PFSK-1 (cell line): ENCODE measurements around the gene STK39.

ENCODE experiments used
- POLR2AphosphoS5 ChIP-seq: IDR thresholded peaks from 2 replicates; pipeline ENCODE4 v1.6.1; 2012; ENCODE audit warnings: low read depth, mild to moderate bottlenecking, control low read depth, low read length, moderate library complexity
- TAF1 ChIP-seq: IDR thresholded peaks from 2 replicates; pipeline ENCODE4 v1.6.1; 2012; ENCODE audit warnings: low read length, control low read depth, borderline replicate concordance; ENCODE audit not compliant: insufficient read depth

GRCh38 chr2:168134485-168134884, 112.9 kb downstream of the STK39 start:
- TF ChIP-seq POLR2AphosphoS5 (no peak), TAF1 (no peak)
